Prostate gland (tissue), 2 donors: ENCODE data around the gene B4GALNT1.

Experiments
- CTCF ChIP-seq, 4 experiments: fragments of 200-600 bp in 2 of 4; fragments of 450-650 bp in 2 of 4; sonication (generic) in 2 of 4; IDR thresholded peaks; 1 replicate in 3 of 4; 2 replicates in 1 of 4; pipeline ENCODE4 v1.5.1; 2016 to 2019; ENCODE audit warnings: antibody characterized with exemption in 4 of 4, mild to moderate bottlenecking in 2 of 4, moderate library complexity in 2 of 4
- POLR2A ChIP-seq: fragments of 450-650 bp; IDR thresholded peaks from one replicate; pipeline ENCODE4 v1.6.1; 2016; ENCODE audit warnings: antibody characterized with exemption, mild to moderate bottlenecking
- POLR2AphosphoS5 ChIP-seq: sonication (generic); formaldehyde crosslinking; IDR thresholded peaks from one replicate; pipeline ENCODE4 v1.6.1; 2017; ENCODE audit warnings: antibody characterized with exemption

GRCh38 chr12:57638096-57638495, 5.1 kb upstream of the B4GALNT1 start:
- TF ChIP-seq POLR2A: no peak
- no peak for TF ChIP-seq CTCF (IDR thresholded peaks at IDR 0.05)
- no peak for TF ChIP-seq POLR2AphosphoS5
